NCI-H2029 (cell line): ENCODE measurements around the gene CREB1.

ENCODE experiments used
- DNase-seq: peaks from one replicate; lab custom pipeline; 2025; lab: John Stamatoyannopoulos, UW

CREB1 gene

GRCh38 chr2:207504513-207505170 lies 25.1 kb upstream of the CREB1 start:
- DNase-seq = no peak

- DNase-seq = no peak
Measured at GRCh38 chr2:207505171-207505570, 24.6 kb upstream of the CREB1 start.

DNA sequence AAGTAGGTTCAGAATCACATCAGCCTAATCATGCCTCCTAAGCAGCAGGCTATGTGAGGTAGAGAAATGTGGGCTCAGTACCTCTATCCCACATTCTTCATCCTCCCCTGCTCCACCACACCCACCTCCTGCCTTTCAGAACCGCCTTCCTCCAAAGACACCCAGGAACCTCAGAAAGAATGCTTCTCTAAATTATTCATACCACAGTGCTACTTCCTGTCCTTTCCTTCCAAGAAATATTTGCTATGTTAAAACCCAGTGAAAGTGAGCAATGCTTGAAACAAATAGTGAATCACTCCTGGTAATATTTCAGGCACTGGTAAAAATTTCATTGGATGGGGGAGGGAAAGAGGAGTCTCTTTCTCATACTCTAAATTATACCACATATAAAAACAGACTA lies 24.0 kb upstream of the CREB1 start:
- DNase-seq = no peak

DNA sequence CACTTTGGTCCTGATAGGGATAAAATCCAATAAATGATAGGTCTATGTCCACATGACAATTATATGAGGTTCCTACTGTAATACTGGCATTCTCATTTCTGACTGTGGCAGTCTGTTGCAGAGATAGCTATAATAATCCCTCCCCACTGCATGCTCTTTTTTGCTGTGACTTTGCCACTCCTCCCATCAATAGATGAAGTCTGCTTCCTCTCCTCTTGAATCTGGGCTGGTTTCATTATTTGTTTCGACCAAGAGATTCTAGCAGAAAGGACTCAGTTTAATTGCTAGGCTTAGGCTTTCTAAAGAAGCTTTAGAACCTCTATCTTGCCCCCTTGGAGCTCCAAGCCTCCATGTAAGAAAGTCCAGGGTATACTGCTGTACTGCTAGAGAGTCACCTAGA lies 23.3 kb upstream of the CREB1 start:
- DNase-seq = no peak

DNA sequence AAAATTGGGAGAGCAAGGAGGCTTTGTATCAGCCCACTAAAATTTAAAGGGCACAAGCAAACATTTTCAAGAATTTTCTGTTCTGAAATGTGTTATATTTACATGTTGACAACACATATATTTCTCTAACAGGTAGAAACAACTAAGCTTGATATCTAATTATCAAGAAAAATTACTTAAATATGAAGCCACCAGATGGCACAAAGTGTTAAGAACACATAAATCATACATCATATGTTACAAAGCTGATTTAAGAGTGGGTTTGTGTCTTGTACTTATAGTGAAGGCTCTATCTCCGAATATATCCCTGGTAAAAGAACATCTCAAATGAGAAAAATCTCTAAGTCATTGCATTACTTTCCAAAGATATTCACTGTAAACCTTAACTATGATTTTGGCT lies 19.6 kb upstream of the CREB1 start:
- no peak for DNase-seq

GRCh38 chr2:207511851-207512250 lies 17.9 kb upstream of the CREB1 start:
- DNase-seq = no peak

- DNase-seq = no peak
Measured at GRCh38 chr2:207512356-207512755, 17.4 kb upstream of the CREB1 start.

DNA sequence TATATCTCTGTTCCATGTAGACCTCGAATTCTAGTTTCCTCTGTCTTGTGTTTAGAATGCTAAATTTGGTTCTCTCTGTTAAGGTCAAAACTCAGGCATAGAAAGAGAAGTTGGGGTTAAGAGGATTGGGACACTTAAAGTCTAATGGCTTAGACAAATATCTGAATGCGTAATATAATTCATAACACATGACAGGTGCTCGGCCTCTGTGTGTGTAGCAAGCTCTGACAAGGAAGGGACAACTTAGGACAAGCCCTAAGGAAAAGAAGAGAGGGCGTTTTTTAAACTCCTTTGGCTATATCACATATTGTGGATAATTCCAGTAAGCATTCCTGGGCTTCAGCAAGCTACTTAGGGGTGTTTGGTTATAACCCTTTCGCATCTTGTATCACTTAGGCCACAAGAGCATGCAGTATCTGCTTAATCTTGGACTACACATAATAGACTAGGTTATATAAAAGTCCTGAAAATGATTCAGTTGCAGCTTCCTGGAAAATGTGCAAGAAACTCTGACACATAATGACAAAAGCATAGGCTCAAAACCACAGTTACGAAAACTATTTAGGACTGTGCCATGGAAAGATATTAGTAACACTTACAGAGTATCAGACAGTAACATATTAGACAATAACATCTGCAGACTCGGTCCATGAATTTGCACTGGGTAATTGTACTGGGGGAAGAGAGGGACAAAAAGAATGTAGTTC lies 16.1 kb upstream of the CREB1 start:
- no peak for DNase-seq

DNA sequence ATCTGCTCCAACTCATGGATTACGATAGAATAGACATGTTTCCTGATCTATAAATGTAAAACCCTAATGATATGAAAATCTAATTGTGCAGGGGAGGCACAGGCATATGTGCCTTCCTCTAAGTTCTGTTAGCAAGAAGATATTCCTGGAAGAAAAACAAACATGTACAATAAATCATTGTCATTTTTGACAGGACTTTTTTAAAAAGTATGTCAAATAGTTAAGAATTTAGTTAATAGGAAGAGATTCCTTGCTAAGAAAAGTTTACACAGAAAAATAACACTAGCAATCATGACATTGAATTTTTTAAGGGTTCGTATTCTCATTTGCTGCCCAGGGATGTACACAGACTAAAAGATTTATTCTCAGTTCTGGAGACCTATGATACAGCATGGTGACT lies 15.3 kb upstream of the CREB1 start:
- DNase-seq = no peak

- no peak for DNase-seq
Measured at GRCh38 chr2:207515671-207516070, 14.1 kb upstream of the CREB1 start.

DNA sequence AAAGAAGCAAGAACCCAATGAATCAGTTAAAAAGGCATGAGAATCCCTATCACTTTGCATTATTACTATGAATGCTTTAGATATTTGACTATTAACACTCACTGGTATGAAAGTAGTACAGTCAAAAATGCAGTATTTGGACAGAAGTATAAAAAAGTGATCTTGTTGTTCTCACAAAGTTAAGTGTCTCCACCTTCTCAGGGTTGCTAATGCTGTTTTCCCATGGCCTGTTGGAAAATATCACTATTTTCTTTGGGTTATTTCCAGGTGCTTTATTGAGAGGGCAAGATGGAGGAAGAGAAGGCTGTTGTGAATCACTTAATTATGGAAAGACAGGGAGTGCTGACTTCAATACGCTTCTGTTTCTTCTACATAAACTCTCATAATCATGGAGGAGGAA lies 13.6 kb upstream of the CREB1 start:
- no peak for DNase-seq

- DNase-seq = no peak
Measured at GRCh38 chr2:207523005-207523404, 6.8 kb upstream of the CREB1 start.

- DNase-seq = no peak
Measured at GRCh38 chr2:207525296-207525695, 4.5 kb upstream of the CREB1 start.

DNA sequence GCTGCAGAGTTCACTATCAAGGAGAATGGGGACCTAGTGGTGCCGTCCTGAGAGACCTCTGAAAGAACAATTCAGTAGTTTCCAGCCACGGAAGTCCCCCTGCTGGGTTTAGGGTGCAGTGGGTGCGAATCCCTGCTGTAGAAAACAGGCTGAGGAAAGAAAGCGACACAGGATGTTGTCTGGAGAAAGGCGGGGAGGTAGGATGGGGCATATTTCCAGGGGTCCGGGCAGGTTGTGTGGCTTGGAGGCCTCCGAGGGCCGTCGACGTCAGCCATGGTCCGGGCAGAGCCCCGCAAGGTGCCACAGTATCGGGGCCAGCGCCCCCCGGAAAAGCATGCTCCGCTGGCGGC lies 807 bp upstream of the CREB1 start:
- no peak for DNase-seq

GRCh38 chr2:207530160-207531031 lies 634 bp downstream of the CREB1 start:
- peak; percentile 53 for DNase-seq

- no peak for DNase-seq
Measured at GRCh38 chr2:207531032-207531952, 1.5 kb downstream of the CREB1 start.

DNA sequence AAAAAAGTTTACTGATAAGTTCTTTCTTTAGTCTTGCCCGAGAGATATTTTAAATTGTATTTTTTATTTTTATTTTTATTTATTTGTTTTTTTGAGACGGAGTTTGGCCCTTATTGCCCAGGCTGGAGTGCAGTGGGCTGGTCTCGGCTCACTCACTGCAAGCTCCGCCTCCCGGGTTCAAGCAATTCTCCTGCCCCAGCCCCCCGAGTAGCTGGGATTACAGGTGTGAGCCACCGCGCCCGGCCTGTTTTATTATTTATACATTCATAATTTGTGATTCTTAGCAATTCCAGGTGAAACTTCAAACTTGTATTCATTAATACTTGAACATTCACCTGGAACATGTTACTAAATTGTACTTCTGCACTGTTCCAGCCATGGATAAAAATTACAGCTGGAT lies 2.9 kb downstream of the CREB1 start:
- no peak for DNase-seq

DNA sequence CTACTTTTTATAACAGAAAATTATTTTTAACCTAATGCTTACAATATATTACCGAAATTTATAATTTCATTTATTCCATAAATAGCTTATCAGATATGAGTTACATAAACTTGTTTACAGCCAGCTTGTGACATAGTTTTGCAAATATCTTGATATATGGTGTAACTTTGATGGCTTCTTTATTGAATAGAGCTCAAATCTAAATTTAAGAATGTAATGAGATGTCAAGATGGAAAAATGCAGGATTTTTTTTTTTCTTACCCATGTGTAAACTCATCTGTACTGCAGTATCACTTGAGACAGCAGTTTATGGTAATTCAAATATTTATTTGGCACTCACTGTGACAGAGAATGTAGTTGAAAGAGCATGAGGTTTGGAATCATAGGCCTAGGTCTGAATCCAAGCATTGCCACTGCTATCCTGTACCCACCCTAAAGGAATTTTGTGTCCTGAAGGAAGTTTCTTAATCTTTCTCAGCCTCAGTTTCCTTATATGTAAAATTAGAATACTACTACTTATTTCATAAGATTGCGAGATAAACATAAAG lies 3.8 kb downstream of the CREB1 start:
- DNase-seq = peak; percentile 30

GRCh38 chr2:207534417-207534816 lies 4.7 kb downstream of the CREB1 start:
- DNase-seq = no peak

GRCh38 chr2:207539470-207539869 lies 9.7 kb downstream of the CREB1 start:
- no peak for DNase-seq

DNA sequence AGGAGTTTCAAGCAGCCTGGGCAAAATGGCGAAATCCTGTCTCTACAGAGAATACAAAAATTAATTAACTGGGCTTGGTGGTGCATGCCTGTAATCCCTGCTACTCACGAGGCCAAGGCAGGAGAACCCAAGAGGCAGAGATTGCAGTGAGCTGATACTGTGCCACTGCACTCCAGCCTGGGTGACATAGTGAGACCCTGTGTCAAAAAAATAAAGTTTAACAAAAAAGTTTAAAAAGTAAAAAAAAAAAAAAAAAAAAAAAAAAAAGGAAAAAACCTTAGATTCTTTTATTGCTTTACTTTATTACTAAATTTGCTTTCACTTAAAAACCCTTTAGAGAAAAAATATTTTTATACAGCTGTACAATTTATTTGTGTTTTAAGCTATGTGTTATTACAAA lies 10.7 kb downstream of the CREB1 start:
- no peak for DNase-seq

DNA sequence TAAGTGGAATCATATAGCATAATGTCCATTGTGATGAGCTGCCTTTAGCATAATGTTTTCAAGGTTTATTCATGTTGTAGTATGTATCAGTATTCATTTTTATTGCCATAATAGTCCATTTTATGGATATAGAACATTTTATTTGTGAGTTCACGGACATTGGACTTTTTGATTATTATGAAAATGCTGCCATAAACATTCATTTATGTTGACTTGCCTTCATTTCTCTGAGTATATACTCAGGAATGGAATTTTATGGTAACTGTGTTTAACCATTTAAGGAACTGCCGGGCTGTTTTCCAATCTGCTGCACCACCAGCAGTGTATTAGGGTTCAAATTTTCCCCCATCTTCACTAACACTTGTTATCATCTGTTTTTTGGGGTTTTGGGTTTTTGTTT lies 12.2 kb downstream of the CREB1 start:
- no peak for DNase-seq
